Effector memory CD4-positive, alpha-beta T cell (primary cell): Measurements from ENCODE around the gene CACNA1H.

ENCODE experiments used
- DNase-seq, 3 donors: peaks; one replicate each; pipeline ENCODE4 v3.0.0-alpha.2; 2020
- H3K27ac ChIP-seq: 2 replicates; pipeline ENCODE4 v1.7.0; 2013; ENCODE audit warnings: mild to moderate bottlenecking, low read length, moderate library complexity; ENCODE audit not compliant: insufficient read depth, poor library complexity, severe bottlenecking
- H3K27me3 ChIP-seq: replicated peaks from 2 replicates; pipeline ENCODE4 v1.7.0; 2013; ENCODE audit warnings: mild to moderate bottlenecking, low read length; ENCODE audit not compliant: insufficient read depth, control insufficient read depth, poor library complexity, severe bottlenecking
- H3K36me3 ChIP-seq: 2 replicates; pipeline ENCODE4 v1.7.0; 2013; ENCODE audit warnings: mild to moderate bottlenecking, low read length, moderate library complexity; ENCODE audit not compliant: control insufficient read depth, insufficient read depth
- H3K4me1 ChIP-seq: 2 replicates; pipeline ENCODE4 v1.7.0; 2013; ENCODE audit warnings: low read length, mild to moderate bottlenecking; ENCODE audit not compliant: control insufficient read depth, insufficient read depth, poor library complexity, severe bottlenecking
- H3K4me3 ChIP-seq: 2 replicates; pipeline ENCODE4 v1.7.0; 2013; ENCODE audit warnings: low read length, low read depth, mild to moderate bottlenecking; ENCODE audit not compliant: insufficient read depth, poor library complexity, severe bottlenecking
- H3K9me3 ChIP-seq: 2 replicates; pipeline ENCODE4 v1.7.0; 2013; ENCODE audit warnings: mild to moderate bottlenecking, low read length, moderate library complexity; ENCODE audit not compliant: control insufficient read depth
- total RNA-seq, 3 donors: gene quantifications; one replicate each; lab custom pipeline; 2026; lab: John Stamatoyannopoulos, UW

CACNA1H gene
- total RNA-seq = 8.7 to 13.8 (median 9.9) reads per million in 3 donors

DNA sequence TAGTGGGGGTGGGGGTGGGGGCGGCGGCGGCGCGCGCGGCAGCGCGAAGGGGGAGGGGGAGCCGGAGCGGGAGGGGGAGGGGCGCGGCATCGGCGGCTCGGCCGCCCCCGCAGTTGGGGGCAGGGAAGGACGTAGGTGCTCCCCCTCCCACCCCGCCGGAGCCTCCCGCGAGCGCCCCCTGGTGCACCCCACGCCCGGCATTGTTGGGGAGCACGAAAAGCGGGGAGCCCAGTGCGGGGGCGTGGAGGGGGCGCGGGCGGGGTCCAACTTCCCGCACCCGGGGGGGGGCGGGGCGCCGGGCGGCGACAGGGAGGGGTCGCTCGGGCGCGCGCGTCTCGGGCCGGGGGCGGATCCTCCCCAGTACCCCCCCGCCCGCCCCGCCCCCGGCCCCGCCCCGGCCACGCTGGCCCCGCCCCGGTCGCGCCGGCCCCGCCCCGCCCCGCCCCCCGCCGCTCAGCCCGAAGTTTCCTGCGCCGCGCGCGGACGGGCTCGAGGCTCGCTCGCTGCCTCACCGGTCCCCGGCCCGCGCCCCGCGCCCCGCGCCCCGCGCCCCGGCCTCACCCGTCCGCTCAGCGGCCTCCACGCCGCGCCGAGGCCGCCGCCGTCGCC, at the start of gene CACNA1H:
CACNA1H (plus strand) TSS at position 456 of the 609 bp plus-strand sequence. CDS start 632 bp downstream, outside the sequence.
- no peaks in the 10 kb centered on the region for H3K36me3 ChIP-seq
- no peak within 1 kb of the TSS for H3K27ac ChIP-seq
- peaks cover 22% of the 10 kb centered on the region for H3K27me3 ChIP-seq
- peak; percentile 30 to 45 (median 32) for DNase-seq
- peak within 1 kb of the TSS; percentile 45 for H3K4me3 ChIP-seq
- peaks cover 9% of the 10 kb centered on the region for H3K4me1 ChIP-seq
- no peaks in the 10 kb centered on the region for H3K9me3 ChIP-seq

DNA sequence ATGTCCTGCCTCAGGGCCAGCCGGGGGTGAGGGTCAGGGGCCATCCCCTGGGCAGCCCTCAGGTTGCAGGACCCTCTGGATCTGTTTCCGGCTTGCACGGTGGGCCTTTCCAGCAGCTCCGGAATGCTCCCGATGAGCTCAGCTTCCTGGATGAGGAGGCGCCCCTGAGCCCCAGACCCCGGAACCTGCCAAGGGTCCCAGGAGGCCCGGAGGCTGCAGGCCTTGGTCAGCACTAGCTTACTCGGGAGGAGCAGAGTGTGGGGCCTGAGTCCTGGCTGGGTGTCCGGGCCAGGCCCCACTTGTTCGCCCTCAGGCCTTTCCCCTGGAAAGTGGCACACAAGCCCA, 49.3 kb upstream of the CACNA1H start:
- H3K27me3 ChIP-seq = peaks cover 9% of the 10 kb centered on the region
- H3K9me3 ChIP-seq = no peaks in the 10 kb centered on the region
- no peak for DNase-seq
- no peak overlapping the region for H3K4me3 ChIP-seq
- H3K27ac ChIP-seq = no peak overlapping the region
- H3K4me1 ChIP-seq = peaks cover 4% of the 10 kb centered on the region
- no peaks in the 10 kb centered on the region for H3K36me3 ChIP-seq

DNA sequence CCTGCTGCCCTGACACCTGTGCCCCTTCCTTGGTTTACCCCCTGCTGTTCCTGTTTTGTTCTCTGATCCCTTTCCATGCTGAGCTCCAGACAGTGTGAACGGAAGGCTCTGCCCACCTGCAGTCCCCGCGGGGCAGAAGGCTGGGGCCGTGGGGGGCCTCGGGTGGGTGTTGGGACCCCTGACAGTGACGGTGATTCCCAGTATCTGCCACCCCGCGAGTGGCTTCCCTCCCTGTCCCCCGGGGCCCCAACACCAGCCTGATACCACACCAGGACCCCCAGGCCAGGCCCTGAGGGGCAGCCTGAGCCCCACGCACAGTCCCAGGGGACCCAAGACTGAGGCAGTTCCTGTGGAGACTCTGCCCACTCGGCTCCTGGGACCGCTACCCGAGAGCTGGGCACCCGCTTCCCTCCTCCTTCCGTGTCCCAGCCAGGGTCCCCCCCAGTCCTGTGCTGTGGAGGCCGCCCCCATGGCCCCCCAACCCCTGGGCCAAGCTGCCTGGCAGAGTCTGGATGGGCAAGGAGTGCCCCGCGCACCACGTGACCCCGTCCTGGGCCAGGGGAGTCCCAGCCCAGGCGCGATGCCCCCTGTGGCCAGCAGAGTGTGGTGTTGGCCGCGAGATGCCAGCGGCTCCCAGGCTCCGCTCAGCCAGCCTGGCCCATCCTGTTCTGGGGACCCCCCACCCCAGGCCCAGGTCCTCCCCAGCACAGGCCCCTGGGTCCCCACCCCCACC, 46.9 kb upstream of the CACNA1H start:
- no peaks in the 10 kb centered on the region for H3K36me3 ChIP-seq
- H3K27me3 ChIP-seq = peaks cover 9% of the 10 kb centered on the region
- peaks cover 4% of the 10 kb centered on the region for H3K4me1 ChIP-seq
- no peak overlapping the region for H3K27ac ChIP-seq
- no peak overlapping the region for H3K4me3 ChIP-seq
- H3K9me3 ChIP-seq = no peaks in the 10 kb centered on the region
- no peak for DNase-seq

DNA sequence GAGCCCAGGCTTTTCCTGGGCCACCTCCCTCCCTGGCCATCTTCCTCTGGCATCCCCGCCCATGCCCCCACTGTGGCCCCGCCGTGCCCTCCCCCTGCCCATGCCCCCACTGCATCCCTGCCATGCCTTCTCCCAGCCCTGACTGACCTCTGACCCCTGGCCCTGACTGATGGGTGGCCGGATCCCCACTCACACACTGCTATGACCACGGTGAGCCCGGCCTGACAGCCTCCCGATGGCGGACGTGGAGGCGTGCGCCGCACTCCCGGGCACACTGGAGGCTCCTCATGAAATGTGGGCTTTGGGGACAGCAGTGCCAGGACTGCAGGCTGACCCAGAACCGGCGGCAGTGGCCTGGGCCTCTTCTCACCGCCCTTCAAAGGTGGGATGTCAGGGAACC, 46.2 kb upstream of the CACNA1H start:
- Histone ChIP-seq H3K4me3 (no peak overlapping the region), H3K27ac (no peak overlapping the region), H3K4me1 (peaks cover 4% of the 10 kb centered on the region), H3K27me3 (peaks cover 9% of the 10 kb centered on the region), H3K36me3 (no peaks in the 10 kb centered on the region), H3K9me3 (no peaks in the 10 kb centered on the region)
- DNase-seq = no peak

DNA sequence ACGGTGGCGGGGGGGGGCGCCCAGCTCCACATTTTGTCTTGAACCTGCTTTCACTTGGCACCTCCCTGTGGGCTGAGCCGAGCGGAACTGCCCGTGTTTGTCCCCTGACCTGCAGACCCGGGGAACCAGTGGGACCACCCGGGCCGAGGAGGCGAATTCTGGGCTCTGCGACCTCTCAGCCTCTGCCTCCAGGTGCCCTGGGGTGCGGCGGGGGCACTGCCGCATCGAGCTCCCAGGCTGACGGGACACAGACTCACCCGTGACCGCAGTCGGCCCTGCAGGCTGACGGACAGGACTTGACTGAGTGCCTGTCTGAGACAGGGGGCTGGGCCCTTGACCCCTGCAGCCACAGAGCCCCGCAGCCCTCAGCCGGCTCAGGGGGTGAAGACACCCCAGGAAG, 45.8 kb upstream of the CACNA1H start:
- no peak for DNase-seq
- Histone ChIP-seq H3K9me3 (no peaks in the 10 kb centered on the region), H3K27ac (no peak overlapping the region), H3K27me3 (peaks cover 9% of the 10 kb centered on the region), H3K4me1 (peaks cover 4% of the 10 kb centered on the region), H3K36me3 (no peaks in the 10 kb centered on the region), H3K4me3 (no peak overlapping the region)

DNA sequence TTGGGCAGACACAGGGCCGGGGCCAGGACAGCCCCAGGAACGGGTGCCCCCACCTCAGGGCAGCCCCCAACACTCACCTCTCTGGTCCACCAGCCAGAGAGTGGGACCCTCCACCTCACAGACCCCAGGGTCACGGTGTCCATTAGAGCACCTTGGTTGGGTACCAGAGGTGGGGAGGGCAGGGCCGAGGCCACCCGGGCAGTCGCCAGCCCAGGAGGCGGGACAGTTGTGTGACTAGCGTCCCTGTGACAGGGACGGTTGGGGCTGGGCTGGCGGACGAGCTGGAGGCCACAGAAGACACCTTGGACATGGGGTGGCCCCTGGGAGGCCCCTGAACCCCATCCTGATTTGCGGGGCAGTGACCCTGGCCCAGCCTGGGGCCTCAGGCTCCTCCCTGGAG, 45.2 kb upstream of the CACNA1H start:
- Histone ChIP-seq H3K27me3 (peaks cover 9% of the 10 kb centered on the region), H3K9me3 (no peaks in the 10 kb centered on the region), H3K4me3 (no peak overlapping the region), H3K4me1 (peaks cover 4% of the 10 kb centered on the region), H3K36me3 (no peaks in the 10 kb centered on the region), H3K27ac (no peak overlapping the region)
- DNase-seq = no peak

DNA sequence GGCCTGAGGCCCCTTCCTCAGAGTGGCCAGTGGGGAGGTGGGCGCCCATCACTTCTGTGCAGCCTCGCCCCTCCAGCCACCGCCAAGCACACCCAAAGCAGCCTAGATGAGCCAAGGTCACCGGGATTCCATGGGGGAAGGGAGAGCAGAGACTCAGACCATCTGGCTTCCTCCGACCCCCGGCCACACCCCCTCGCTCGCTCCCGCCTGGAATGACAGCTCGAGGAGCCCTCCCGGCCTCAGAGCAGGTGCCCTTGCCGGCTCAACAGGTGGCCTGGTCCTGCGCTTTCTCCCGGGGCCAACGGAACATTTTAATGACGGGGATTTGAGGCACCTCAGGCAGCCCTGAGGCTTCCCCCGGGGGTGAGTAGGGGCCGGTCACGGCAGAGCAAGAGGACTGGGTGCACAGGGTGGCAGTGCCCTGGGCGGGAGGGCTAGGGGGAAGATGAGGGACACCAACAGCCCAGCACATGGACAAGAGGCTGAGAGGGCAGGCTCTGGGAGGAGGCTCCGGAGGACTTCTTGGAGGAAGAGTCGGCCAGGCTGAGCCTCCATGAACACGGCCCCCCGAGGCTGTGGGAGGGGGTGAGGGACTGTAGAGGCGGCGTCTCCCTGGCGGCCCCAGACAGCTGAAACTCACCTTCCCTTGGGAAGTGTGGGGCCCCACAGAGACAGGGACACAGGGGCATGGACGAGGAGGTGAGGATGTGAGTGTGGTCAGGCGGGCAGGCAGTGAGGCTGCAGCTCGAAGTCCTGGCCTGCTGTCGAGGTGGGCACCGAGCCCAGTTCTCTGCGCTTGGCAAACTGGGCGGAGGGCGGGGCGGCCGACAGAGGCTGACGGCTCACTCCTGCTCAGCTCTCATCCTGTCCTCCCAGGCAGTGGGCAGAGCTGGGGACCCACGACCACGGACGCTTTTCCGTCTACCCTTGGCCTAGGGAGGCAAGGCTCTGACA, 44.3 kb upstream of the CACNA1H start:
- H3K9me3 ChIP-seq = no peaks in the 10 kb centered on the region
- peaks cover 2% of the 10 kb centered on the region for H3K27me3 ChIP-seq
- H3K4me1 ChIP-seq = no peaks in the 10 kb centered on the region
- H3K4me3 ChIP-seq = no peak overlapping the region
- DNase-seq = no peak
- no peaks in the 10 kb centered on the region for H3K36me3 ChIP-seq
- no peak overlapping the region for H3K27ac ChIP-seq

DNA sequence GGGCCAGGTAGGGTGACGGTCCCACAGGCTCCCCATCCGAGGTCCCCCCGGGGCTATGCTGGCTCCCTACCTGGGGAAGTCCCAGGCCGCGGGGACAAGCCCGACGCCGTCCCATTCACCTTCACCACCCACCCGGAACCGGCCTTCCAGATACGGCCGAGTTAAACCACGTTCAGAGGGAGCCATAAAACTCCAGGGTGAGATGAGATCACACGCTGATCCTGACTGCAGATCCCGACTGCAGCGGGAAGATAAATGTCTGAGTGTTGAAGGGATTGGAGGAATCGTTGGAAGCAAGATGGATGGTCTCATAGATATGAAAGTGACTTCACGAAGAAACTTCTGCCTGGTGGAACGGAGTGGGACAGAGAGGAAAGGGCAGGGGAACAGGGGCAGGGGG, 43.3 kb upstream of the CACNA1H start:
- H3K27me3 ChIP-seq = no peaks in the 10 kb centered on the region
- H3K4me3 ChIP-seq = no peak overlapping the region
- no peaks in the 10 kb centered on the region for H3K9me3 ChIP-seq
- no peaks in the 10 kb centered on the region for H3K4me1 ChIP-seq
- H3K36me3 ChIP-seq = no peaks in the 10 kb centered on the region
- no peak overlapping the region for H3K27ac ChIP-seq
- DNase-seq = no peak

DNA sequence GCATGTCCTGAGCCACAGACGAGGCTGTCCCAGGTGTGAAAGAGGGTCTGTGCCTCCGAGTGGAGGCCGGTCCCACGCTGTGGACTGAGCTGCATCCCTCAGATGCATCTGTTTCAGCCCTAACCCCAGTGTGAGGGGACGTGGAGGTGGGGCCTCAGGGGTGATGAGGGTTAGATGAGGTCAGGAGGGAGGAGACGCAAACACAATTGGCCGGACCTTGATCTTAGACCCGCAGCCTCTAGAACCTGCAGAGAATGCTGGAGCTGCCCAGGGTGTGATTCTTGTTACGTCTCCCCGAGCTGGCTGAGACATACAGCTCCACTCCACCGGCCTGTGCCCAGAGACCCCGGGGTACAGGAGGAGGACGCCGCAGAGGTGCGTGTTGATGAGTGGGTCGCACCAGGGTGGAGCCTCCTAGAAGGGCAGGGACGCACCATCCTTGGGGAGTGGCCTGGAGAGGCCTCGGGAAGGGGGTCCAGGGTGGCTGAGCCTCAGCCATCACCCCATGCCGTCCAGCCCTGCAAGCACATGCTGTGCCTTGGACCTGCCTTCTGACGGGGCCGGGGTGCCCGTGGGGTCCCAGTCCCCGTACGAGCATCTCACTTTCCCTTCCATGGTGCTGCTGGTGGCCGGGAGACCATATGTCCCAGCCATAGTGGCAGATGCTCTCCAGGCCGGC, 40.3 kb upstream of the CACNA1H start:
- Histone ChIP-seq H3K36me3 (no peaks in the 10 kb centered on the region), H3K27me3 (peaks cover 4% of the 10 kb centered on the region), H3K4me1 (no peaks in the 10 kb centered on the region), H3K4me3 (no peak overlapping the region), H3K9me3 (no peaks in the 10 kb centered on the region), H3K27ac (no peak overlapping the region)
- no peak for DNase-seq
